Measurements from ENCODE around the gene RRP12. TPM values are rescaled to one million over a fixed set of nuclear protein-coding genes. Genes with fewer than 3 reads are reported as not detected.

Gene RRP12
- total RNA-seq, 1 donor from 2014 or later = 15.2 TPM

GRCh38 chr10:97376413-97376812, 24.7 kb downstream of the RRP12 start:
- no peaks in the 10 kb centered on the region for H3K27me3 ChIP-seq (ENCODE audit: low read depth)
- no peak for DNase-seq
- peaks cover 82% of the 10 kb centered on the region for H3K36me3 ChIP-seq
- H3K4me3 ChIP-seq = no peak overlapping the region
- intact Hi-C loops (cut with micrococcal nuclease) = no loop called here
- no peak overlapping the region for H3K27ac ChIP-seq (replicated peaks)
- no peak for TF ChIP-seq CTCF (IDR thresholded peaks at IDR 0.05; ENCODE audit: borderline replicate concordance)
- H3K9me3 ChIP-seq (replicated peaks) = no peaks in the 10 kb centered on the region
- H3K4me1 ChIP-seq = no peaks in the 10 kb centered on the region

- Histone ChIP-seq H3K4me3 (no peak overlapping the region), H3K27ac (replicated peaks) (no peak overlapping the region), H3K27me3 (ENCODE audit: low read depth) (no peaks in the 10 kb centered on the region), H3K36me3 (peaks cover 86% of the 10 kb centered on the region), H3K4me1 (no peaks in the 10 kb centered on the region), H3K9me3 (replicated peaks) (no peaks in the 10 kb centered on the region)
- DNase-seq = no peak
- intact Hi-C loops (cut with micrococcal nuclease) = no loop called here
- no peak for TF ChIP-seq CTCF (IDR thresholded peaks at IDR 0.05; ENCODE audit: borderline replicate concordance)
Observed at GRCh38 chr10:97373456-97373855, 27.7 kb downstream of the RRP12 start.

GRCh38 chr10:97372233-97372875, 28.8 kb downstream of the RRP12 start:
- DNase-seq = no peak
- H3K36me3 ChIP-seq = peaks cover 82% of the 10 kb centered on the region
- H3K27ac ChIP-seq (replicated peaks) = no peak overlapping the region

GRCh38 chr10:97371696-97372095, 29.4 kb downstream of the RRP12 start:
- no peaks in the 10 kb centered on the region for H3K9me3 ChIP-seq (replicated peaks)
- no peak overlapping the region for H3K4me3 ChIP-seq
- peaks cover 9% of the 10 kb centered on the region for H3K4me1 ChIP-seq
- no peak for DNase-seq
- no peak for TF ChIP-seq CTCF (IDR thresholded peaks at IDR 0.05; ENCODE audit: borderline replicate concordance)
- intact Hi-C loops (cut with micrococcal nuclease) = no loop called here
- H3K27ac ChIP-seq (replicated peaks) = no peak overlapping the region
- H3K27me3 ChIP-seq (ENCODE audit: low read depth) = no peaks in the 10 kb centered on the region
- H3K36me3 ChIP-seq = peaks cover 78% of the 10 kb centered on the region

More at GRCh38 chr10:97372233-97372875, 28.8 kb downstream of the RRP12 start:
- intact Hi-C loops (cut with micrococcal nuclease) = no loop called here
- no peak for TF ChIP-seq CTCF (IDR thresholded peaks at IDR 0.05; ENCODE audit: borderline replicate concordance)
- Histone ChIP-seq H3K9me3 (replicated peaks) (no peaks in the 10 kb centered on the region), H3K4me1 (peaks cover 4% of the 10 kb centered on the region), H3K4me3 (no peak overlapping the region), H3K27me3 (ENCODE audit: low read depth) (no peaks in the 10 kb centered on the region)

GRCh38 chr10:97367126-97367649, 34.0 kb downstream of the RRP12 start:
- Histone ChIP-seq H3K27me3 (ENCODE audit: low read depth) (no peaks in the 10 kb centered on the region), H3K9me3 (replicated peaks) (no peaks in the 10 kb centered on the region), H3K4me1 (peaks cover 9% of the 10 kb centered on the region), H3K36me3 (peaks cover 81% of the 10 kb centered on the region), H3K27ac (replicated peaks) (no peak overlapping the region), H3K4me3 (no peak overlapping the region)
- no peak for DNase-seq
- intact Hi-C loops (cut with micrococcal nuclease) = no loop called here
- TF ChIP-seq CTCF (IDR thresholded peaks at IDR 0.05; ENCODE audit: borderline replicate concordance) = no peak

Data from left ventricle myocardium inferior (tissue), 1 donor.